Measurements from ENCODE around the gene CHST7. TPM values are rescaled to one million over a fixed set of nuclear protein-coding genes. Genes with fewer than 3 reads are reported as not detected.
A peak's percentile ranks its signal among the peaks of the same experiment; 100 is the strongest.

CHST7 gene
- total and polyA plus RNA-seq, 2 experiments from 2014 or later: 5.6 to 7.8 TPM

- H3K4me1 ChIP-seq (ENCODE audit: insufficient read depth): peaks cover 3% of the 10 kb centered on the region
- no peaks in the 10 kb centered on the region for H3K36me3 ChIP-seq (replicated peaks; ENCODE audit: insufficient read depth, low read depth)
- no peaks in the 10 kb centered on the region for H3K9me2 ChIP-seq (replicated peaks; ENCODE audit: insufficient read depth)
- H4K20me1 ChIP-seq (ENCODE audit: insufficient read depth, poor library complexity, severe bottlenecking): no peaks in the 10 kb centered on the region
- H3K4me2 ChIP-seq: no peak overlapping the region
- H3K4me3 ChIP-seq: no peak overlapping the region
- H3K9me3 ChIP-seq (ENCODE audit: low read depth): no peaks in the 10 kb centered on the region
- no peak overlapping the region for H2AFZ ChIP-seq
- DNase-seq (ENCODE audit: low spot score): no peak
- no peak overlapping the region for H3K27ac ChIP-seq
- H3K79me2 ChIP-seq: peaks cover 4% of the 10 kb centered on the region
- 80% methylated on average over 5 of the region's 5 CpGs for WGBS (ENCODE audit: low lambda C conversion rate, missing lambda C conversion rate)
- no peak for TF ChIP-seq CTCF (IDR thresholded peaks at IDR 0.05; ENCODE audit: poor library complexity)
- no peak for TF ChIP-seq EZH2phosphoT487 (IDR thresholded peaks at IDR 0.05; ENCODE audit: low read depth, severe bottlenecking, unreplicated experiment)
- TF ChIP-seq EZH2 (IDR thresholded peaks at IDR 0.05; ENCODE audit: borderline replicate concordance): no peak
- no peaks in the 10 kb centered on the region for H3K27me3 ChIP-seq
Measured at GRCh38 chrX:46553935-46554334, 19.6 kb upstream of the CHST7 start.

- Histone ChIP-seq H4K20me1 (ENCODE audit: insufficient read depth, poor library complexity, severe bottlenecking) (no peaks in the 10 kb centered on the region), H2AFZ (no peak overlapping the region), H3K9me3 (ENCODE audit: low read depth) (no peaks in the 10 kb centered on the region), H3K27me3 (no peaks in the 10 kb centered on the region), H3K79me2 (no peaks in the 10 kb centered on the region), H3K4me2 (no peak overlapping the region), H3K4me1 (ENCODE audit: insufficient read depth) (peaks cover 3% of the 10 kb centered on the region), H3K36me3 (replicated peaks; ENCODE audit: insufficient read depth, low read depth) (no peaks in the 10 kb centered on the region), H3K9me2 (replicated peaks; ENCODE audit: insufficient read depth) (no peaks in the 10 kb centered on the region), H3K27ac (no peak overlapping the region), H3K4me3 (no peak overlapping the region)
- TF ChIP-seq EZH2 (IDR thresholded peaks at IDR 0.05; ENCODE audit: borderline replicate concordance): no peak
- peak; percentile 27 for TF ChIP-seq CTCF (IDR thresholded peaks at IDR 0.05; ENCODE audit: poor library complexity)
- WGBS (ENCODE audit: low lambda C conversion rate, missing lambda C conversion rate): 60% methylated on average over 2 of the region's 2 CpGs
- no peak for DNase-seq (ENCODE audit: low spot score)
Measured at GRCh38 chrX:46554942-46555341, 18.6 kb upstream of the CHST7 start.

GRCh38 chrX:46559062-46559461 lies 14.5 kb upstream of the CHST7 start:
- DNase-seq (ENCODE audit: low spot score): no peak
- Histone ChIP-seq H3K4me2 (no peak overlapping the region), H3K4me1 (ENCODE audit: insufficient read depth) (no peaks in the 10 kb centered on the region), H3K79me2 (no peaks in the 10 kb centered on the region), H3K27me3 (no peaks in the 10 kb centered on the region), H2AFZ (no peak overlapping the region), H4K20me1 (ENCODE audit: insufficient read depth, poor library complexity, severe bottlenecking) (no peaks in the 10 kb centered on the region), H3K27ac (no peak overlapping the region), H3K9me2 (replicated peaks; ENCODE audit: insufficient read depth) (no peaks in the 10 kb centered on the region), H3K9me3 (ENCODE audit: low read depth) (no peaks in the 10 kb centered on the region), H3K4me3 (no peak overlapping the region), H3K36me3 (replicated peaks; ENCODE audit: insufficient read depth, low read depth) (no peaks in the 10 kb centered on the region)
- TF ChIP-seq EZH2phosphoT487 (IDR thresholded peaks at IDR 0.05; ENCODE audit: low read depth, severe bottlenecking, unreplicated experiment) (no peak), EZH2 (IDR thresholded peaks at IDR 0.05; ENCODE audit: borderline replicate concordance) (no peak)
- WGBS (ENCODE audit: low lambda C conversion rate, missing lambda C conversion rate): 78% methylated on average over 3 of the region's 3 CpGs

- Histone ChIP-seq H3K9me3 (ENCODE audit: low read depth) (no peaks in the 10 kb centered on the region), H3K4me2 (no peak overlapping the region), H3K27ac (no peak overlapping the region), H2AFZ (no peak overlapping the region), H3K79me2 (no peaks in the 10 kb centered on the region), H3K4me1 (ENCODE audit: insufficient read depth) (no peaks in the 10 kb centered on the region), H3K27me3 (no peaks in the 10 kb centered on the region), H3K36me3 (replicated peaks; ENCODE audit: insufficient read depth, low read depth) (no peaks in the 10 kb centered on the region), H3K4me3 (no peak overlapping the region), H4K20me1 (ENCODE audit: insufficient read depth, poor library complexity, severe bottlenecking) (no peaks in the 10 kb centered on the region), H3K9me2 (replicated peaks; ENCODE audit: insufficient read depth) (no peaks in the 10 kb centered on the region)
- no peak for DNase-seq (ENCODE audit: low spot score)
- WGBS (ENCODE audit: low lambda C conversion rate, missing lambda C conversion rate): 81% methylated on average over 6 of the region's 6 CpGs
- TF ChIP-seq EZH2phosphoT487 (IDR thresholded peaks at IDR 0.05; ENCODE audit: low read depth, severe bottlenecking, unreplicated experiment): no peak
- TF ChIP-seq CTCF (IDR thresholded peaks at IDR 0.05; ENCODE audit: poor library complexity): no peak
- no peak for TF ChIP-seq EZH2 (IDR thresholded peaks at IDR 0.05; ENCODE audit: borderline replicate concordance)
Measured at GRCh38 chrX:46561824-46562657, 11.5 kb upstream of the CHST7 start.

All from hepatocyte (in vitro differentiated cells).